ENCODE results near the gene SLC2A13.
"Not testable (repeated sequence)": the region's sequence is repeated elsewhere in the genome, so short reads cannot be mapped to it uniquely, and the experiment has no call there.

The SLC2A13 gene

GRCh38 chr12:39875721-39876120, 230.2 kb downstream of the SLC2A13 start:
- Histone ChIP-seq H3K4me3 (ENCODE audit: low read depth, low read length) (no peak overlapping the region), H3K4me1 (ENCODE audit: control insufficient read depth, insufficient read depth, low read length) (no peaks in the 10 kb centered on the region), H3K9ac (ENCODE audit: low read depth, low read length) (no peak overlapping the region), H3K9me3 (ENCODE audit: control insufficient read depth, insufficient read depth, low read length) (peaks cover 9% of the 10 kb centered on the region), H3K36me3 (ENCODE audit: control insufficient read depth, insufficient read depth, low read length) (no peaks in the 10 kb centered on the region), H3K27me3 (ENCODE audit: control insufficient read depth, insufficient read depth, low read length) (no peaks in the 10 kb centered on the region)

GRCh38 chr12:39874785-39875184, 231.1 kb downstream of the SLC2A13 start:
- Histone ChIP-seq H3K9me3 (ENCODE audit: control insufficient read depth, insufficient read depth, low read length) (peaks cover 9% of the 10 kb centered on the region), H3K27me3 (ENCODE audit: control insufficient read depth, insufficient read depth, low read length) (no peaks in the 10 kb centered on the region)

GRCh38 chr12:39873065-39873464, 232.8 kb downstream of the SLC2A13 start:
- no peak overlapping the region for H3K9ac ChIP-seq (ENCODE audit: low read depth, low read length)

More at GRCh38 chr12:39874785-39875184, 231.1 kb downstream of the SLC2A13 start:
- Histone ChIP-seq H3K36me3 (ENCODE audit: control insufficient read depth, insufficient read depth, low read length) (no peaks in the 10 kb centered on the region), H3K9ac (ENCODE audit: low read depth, low read length) (no peak overlapping the region), H3K4me3 (ENCODE audit: low read depth, low read length) (no peak overlapping the region), H3K4me1 (ENCODE audit: control insufficient read depth, insufficient read depth, low read length) (no peaks in the 10 kb centered on the region)

GRCh38 chr12:39872425-39872824, 233.5 kb downstream of the SLC2A13 start:
- no peak overlapping the region for H3K4me3 ChIP-seq (ENCODE audit: low read depth, low read length)
- H3K27me3 ChIP-seq (ENCODE audit: control insufficient read depth, insufficient read depth, low read length): no peaks in the 10 kb centered on the region
- no peaks in the 10 kb centered on the region for H3K9me3 ChIP-seq (ENCODE audit: control insufficient read depth, insufficient read depth, low read length)
- H3K9ac ChIP-seq (ENCODE audit: low read depth, low read length): no peak overlapping the region
- no peaks in the 10 kb centered on the region for H3K4me1 ChIP-seq (ENCODE audit: control insufficient read depth, insufficient read depth, low read length)
- no peaks in the 10 kb centered on the region for H3K36me3 ChIP-seq (ENCODE audit: control insufficient read depth, insufficient read depth, low read length)

More at GRCh38 chr12:39873065-39873464, 232.8 kb downstream of the SLC2A13 start:
- no peaks in the 10 kb centered on the region for H3K27me3 ChIP-seq (ENCODE audit: control insufficient read depth, insufficient read depth, low read length)
- no peaks in the 10 kb centered on the region for H3K36me3 ChIP-seq (ENCODE audit: control insufficient read depth, insufficient read depth, low read length)
- H3K4me1 ChIP-seq (ENCODE audit: control insufficient read depth, insufficient read depth, low read length): no peaks in the 10 kb centered on the region
- H3K4me3 ChIP-seq (ENCODE audit: low read depth, low read length): no peak overlapping the region
- H3K9me3 ChIP-seq (ENCODE audit: control insufficient read depth, insufficient read depth, low read length): no peaks in the 10 kb centered on the region

- Histone ChIP-seq H3K4me3 (ENCODE audit: low read depth, low read length) (no peak overlapping the region), H3K9ac (ENCODE audit: low read depth, low read length) (no peak overlapping the region), H3K27me3 (ENCODE audit: control insufficient read depth, insufficient read depth, low read length) (no peaks in the 10 kb centered on the region)
Measured at GRCh38 chr12:39868328-39868725, 237.6 kb downstream of the SLC2A13 start.

GRCh38 chr12:39867631-39868327, 238.1 kb downstream of the SLC2A13 start:
- Histone ChIP-seq H3K27me3 (ENCODE audit: control insufficient read depth, insufficient read depth, low read length) (no peaks in the 10 kb centered on the region), H3K9me3 (ENCODE audit: control insufficient read depth, insufficient read depth, low read length) (no peaks in the 10 kb centered on the region), H3K4me3 (ENCODE audit: low read depth, low read length) (no peak overlapping the region), H3K36me3 (ENCODE audit: control insufficient read depth, insufficient read depth, low read length) (no peaks in the 10 kb centered on the region), H3K4me1 (ENCODE audit: control insufficient read depth, insufficient read depth, low read length) (no peaks in the 10 kb centered on the region), H3K9ac (ENCODE audit: low read depth, low read length) (no peak overlapping the region)

More at GRCh38 chr12:39868328-39868725, 237.6 kb downstream of the SLC2A13 start:
- Histone ChIP-seq H3K9me3 (ENCODE audit: control insufficient read depth, insufficient read depth, low read length) (no peaks in the 10 kb centered on the region), H3K4me1 (ENCODE audit: control insufficient read depth, insufficient read depth, low read length) (no peaks in the 10 kb centered on the region), H3K36me3 (ENCODE audit: control insufficient read depth, insufficient read depth, low read length) (no peaks in the 10 kb centered on the region)

GRCh38 chr12:39866135-39866534, 239.7 kb downstream of the SLC2A13 start:
- no peaks in the 10 kb centered on the region for H3K4me1 ChIP-seq (ENCODE audit: control insufficient read depth, insufficient read depth, low read length)
- H3K4me3 ChIP-seq (ENCODE audit: low read depth, low read length): no peak overlapping the region
- H3K27me3 ChIP-seq (ENCODE audit: control insufficient read depth, insufficient read depth, low read length): no peaks in the 10 kb centered on the region
- H3K9me3 ChIP-seq (ENCODE audit: control insufficient read depth, insufficient read depth, low read length): no peaks in the 10 kb centered on the region
- H3K9ac ChIP-seq (ENCODE audit: low read depth, low read length): no peak overlapping the region
- no peaks in the 10 kb centered on the region for H3K36me3 ChIP-seq (ENCODE audit: control insufficient read depth, insufficient read depth, low read length)

- Histone ChIP-seq H3K36me3 (ENCODE audit: control insufficient read depth, insufficient read depth, low read length) (no peaks in the 10 kb centered on the region), H3K4me1 (ENCODE audit: control insufficient read depth, insufficient read depth, low read length) (no peaks in the 10 kb centered on the region), H3K4me3 (ENCODE audit: low read depth, low read length) (no peak overlapping the region), H3K27me3 (ENCODE audit: control insufficient read depth, insufficient read depth, low read length) (no peaks in the 10 kb centered on the region), H3K9me3 (ENCODE audit: control insufficient read depth, insufficient read depth, low read length) (no peaks in the 10 kb centered on the region), H3K9ac (ENCODE audit: low read depth, low read length) (no peak overlapping the region)
Measured at GRCh38 chr12:39860695-39861094, 245.2 kb downstream of the SLC2A13 start.

- Histone ChIP-seq H3K9ac (ENCODE audit: low read depth, low read length) (no peak overlapping the region), H3K9me3 (ENCODE audit: control insufficient read depth, insufficient read depth, low read length) (no peaks in the 10 kb centered on the region), H3K27me3 (ENCODE audit: control insufficient read depth, insufficient read depth, low read length) (no peaks in the 10 kb centered on the region), H3K36me3 (ENCODE audit: control insufficient read depth, insufficient read depth, low read length) (no peaks in the 10 kb centered on the region), H3K4me1 (ENCODE audit: control insufficient read depth, insufficient read depth, low read length) (no peaks in the 10 kb centered on the region), H3K4me3 (ENCODE audit: low read depth, low read length) (no peak overlapping the region)
Measured at GRCh38 chr12:39853003-39853402, 252.9 kb downstream of the SLC2A13 start.

GRCh38 chr12:39852346-39852745, 253.5 kb downstream of the SLC2A13 start:
- Histone ChIP-seq H3K36me3 (ENCODE audit: control insufficient read depth, insufficient read depth, low read length) (no peaks in the 10 kb centered on the region), H3K27me3 (ENCODE audit: control insufficient read depth, insufficient read depth, low read length) (no peaks in the 10 kb centered on the region), H3K9me3 (ENCODE audit: control insufficient read depth, insufficient read depth, low read length) (no peaks in the 10 kb centered on the region), H3K9ac (ENCODE audit: low read depth, low read length) (no peak overlapping the region), H3K4me1 (ENCODE audit: control insufficient read depth, insufficient read depth, low read length) (no peaks in the 10 kb centered on the region), H3K4me3 (ENCODE audit: low read depth, low read length) (no peak overlapping the region)

GRCh38 chr12:39848218-39848617, 257.7 kb downstream of the SLC2A13 start:
- not testable (repeated sequence) for H3K9me3 ChIP-seq (ENCODE audit: control insufficient read depth, insufficient read depth, low read length); H3K27me3 ChIP-seq (ENCODE audit: control insufficient read depth, insufficient read depth, low read length)

GRCh38 chr12:39846971-39847650, 258.8 kb downstream of the SLC2A13 start:
- H3K9ac ChIP-seq (ENCODE audit: low read depth, low read length): no peak overlapping the region
- no peaks in the 10 kb centered on the region for H3K9me3 ChIP-seq (ENCODE audit: control insufficient read depth, insufficient read depth, low read length)
- no peaks in the 10 kb centered on the region for H3K27me3 ChIP-seq (ENCODE audit: control insufficient read depth, insufficient read depth, low read length)
- H3K36me3 ChIP-seq (ENCODE audit: control insufficient read depth, insufficient read depth, low read length): no peaks in the 10 kb centered on the region
- H3K4me3 ChIP-seq (ENCODE audit: low read depth, low read length): no peak overlapping the region
- H3K4me1 ChIP-seq (ENCODE audit: control insufficient read depth, insufficient read depth, low read length): no peaks in the 10 kb centered on the region

More at GRCh38 chr12:39848218-39848617, 257.7 kb downstream of the SLC2A13 start:
- not testable (repeated sequence) for H3K4me1 ChIP-seq (ENCODE audit: control insufficient read depth, insufficient read depth, low read length); H3K9ac ChIP-seq (ENCODE audit: low read depth, low read length); H3K4me3 ChIP-seq (ENCODE audit: low read depth, low read length); H3K36me3 ChIP-seq (ENCODE audit: control insufficient read depth, insufficient read depth, low read length)
